Smooth muscle cell (in vitro differentiated cells): ENCODE results near the gene BCL2L11. TPM values are rescaled to one million over a fixed set of nuclear protein-coding genes. Genes with fewer than 3 reads are reported as not detected.

ENCODE experiments used
- DNase-seq: peaks from one replicate; lab custom pipeline; 2025; ENCODE audit not compliant: unreplicated experiment; lab: John Stamatoyannopoulos, UW
- H2AFZ ChIP-seq: fragments of 200-600 bp; sonication (generic); 2 replicates; pipeline ENCODE4 v1.6.0; 2016; ENCODE audit warnings: antibody characterized with exemption, low read depth, mild to moderate bottlenecking
- H3F3A ChIP-seq: fragments of 200-600 bp; sonication (generic); 2 replicates; pipeline ENCODE4 v1.6.0; 2017; ENCODE audit warnings: antibody characterized with exemption, low read depth
- H3K27ac ChIP-seq: fragments of 200-600 bp; sonication (generic); 2 replicates; pipeline ENCODE4 v1.5.1; 2016; ENCODE audit warnings: low read depth, mild to moderate bottlenecking
- H3K27me3 ChIP-seq: fragments of 200-600 bp; sonication (generic); 2 replicates; pipeline ENCODE4 v1.6.1; 2016; ENCODE audit warnings: low read depth, mild to moderate bottlenecking
- H3K36me3 ChIP-seq: fragments of 200-600 bp; sonication (generic); 2 replicates; pipeline ENCODE4 v1.5.1; 2016; ENCODE audit warnings: low read depth
- H3K4me1 ChIP-seq: fragments of 200-600 bp; sonication (generic); 2 replicates; pipeline ENCODE4 v1.5.1; 2016; ENCODE audit warnings: low read depth
- H3K4me2 ChIP-seq: fragments of 200-600 bp; sonication (generic); 2 replicates; pipeline ENCODE4 v1.6.0; 2016; ENCODE audit warnings: mild to moderate bottlenecking
- H3K4me3 ChIP-seq: fragments of 200-600 bp; sonication (generic); 2 replicates; pipeline ENCODE4 v1.5.1; 2016; ENCODE audit warnings: mild to moderate bottlenecking
- H3K79me2 ChIP-seq: fragments of 200-600 bp; sonication (generic); 2 replicates; pipeline ENCODE4 v1.6.0; 2016; ENCODE audit warnings: low read depth, mild to moderate bottlenecking
- H3K9ac ChIP-seq: fragments of 200-600 bp; sonication (generic); 2 replicates; pipeline ENCODE4 v1.6.0; 2016; ENCODE audit warnings: low read depth
- H3K9me3 ChIP-seq: fragments of 200-600 bp; sonication (generic); replicated peaks from 2 replicates; pipeline ENCODE4 v1.5.1; 2016; ENCODE audit warnings: low read depth
- H4K20me1 ChIP-seq: fragments of 200-600 bp; sonication (generic); 2 replicates; pipeline ENCODE4 v1.6.0; 2016; ENCODE audit warnings: low read depth
- CTCF ChIP-seq: fragments of 200-600 bp; sonication (generic); IDR thresholded peaks from 2 replicates; pipeline ENCODE4 v1.5.1; 2017; ENCODE audit warnings: borderline replicate concordance, mild to moderate bottlenecking, antibody characterized with exemption; ENCODE audit not compliant: insufficient read depth, poor library complexity, severe bottlenecking
- WGBS: methylation state at CpG from one replicate; pipeline ENCODE4 v1.1.7; 2016; ENCODE audit warnings: low lambda C conversion rate; 5-methylcytosine and 5-hydroxymethylcytosine counted together
- polyA plus RNA-seq: library from polyadenylated mRNA; unstranded; fragments of >200 nt; fragmentation: Nextera tagmentation; extraction: Ambion mirVana; gene quantifications from 2 replicates; pipeline ENCODE4 v1.2.1, GENCODE V29; 2016
- total RNA-seq: library from RNA; depleted of rRNA; stranded (reverse); fragments of >200 nt; gene quantifications from 2 replicates; pipeline ENCODE4 v1.2.3, GENCODE V29; 2014

Gene BCL2L11
- total and polyA plus RNA-seq, 2 experiments from 2014 or later = 4.9 to 10.0 TPM

GRCh38 chr2:111201214-111201613, 80.5 kb downstream of the BCL2L11 start:
- no peaks in the 10 kb centered on the region for H3K36me3 ChIP-seq
- TF ChIP-seq CTCF = no peak
- no peak for DNase-seq
- no peak overlapping the region for H3K9ac ChIP-seq
- H3F3A ChIP-seq = no peaks in the 10 kb centered on the region
- no peak overlapping the region for H3K4me2 ChIP-seq
- H3K4me1 ChIP-seq = no peaks in the 10 kb centered on the region
- H3K4me3 ChIP-seq = no peak overlapping the region
- no peaks in the 10 kb centered on the region for H4K20me1 ChIP-seq
- no peaks in the 10 kb centered on the region for H3K79me2 ChIP-seq
- no peak overlapping the region for H2AFZ ChIP-seq
- no peaks in the 10 kb centered on the region for H3K27me3 ChIP-seq
- no peaks in the 10 kb centered on the region for H3K9me3 ChIP-seq
- 91% methylated on average over 4 of the region's 4 CpGs for WGBS
- H3K27ac ChIP-seq = no peak overlapping the region

- no peak for TF ChIP-seq CTCF
- no peaks in the 10 kb centered on the region for H3K27me3 ChIP-seq
- H3K79me2 ChIP-seq = no peaks in the 10 kb centered on the region
- DNase-seq = no peak
- H3K27ac ChIP-seq = no peak overlapping the region
- no peak overlapping the region for H3K4me2 ChIP-seq
- no peak overlapping the region for H2AFZ ChIP-seq
- no peak overlapping the region for H3K9ac ChIP-seq
- H4K20me1 ChIP-seq = no peaks in the 10 kb centered on the region
- H3K9me3 ChIP-seq = no peaks in the 10 kb centered on the region
- WGBS = 77% methylated on average over 2 of the region's 2 CpGs
- no peaks in the 10 kb centered on the region for H3K36me3 ChIP-seq
- no peak overlapping the region for H3K4me3 ChIP-seq
- no peaks in the 10 kb centered on the region for H3F3A ChIP-seq
- H3K4me1 ChIP-seq = no peaks in the 10 kb centered on the region
Measured at GRCh38 chr2:111202266-111203040, 81.7 kb downstream of the BCL2L11 start.

- Histone ChIP-seq H3K27ac (no peak overlapping the region), H4K20me1 (peaks cover 5% of the 10 kb centered on the region)
Measured at GRCh38 chr2:111204706-111205105, 84.0 kb downstream of the BCL2L11 start.

More at GRCh38 chr2:111204706-111205105, 84.0 kb downstream of the BCL2L11 start:
- Histone ChIP-seq H3K4me1 (no peaks in the 10 kb centered on the region), H3K9me3 (no peaks in the 10 kb centered on the region), H3K4me2 (no peak overlapping the region), H3K27me3 (no peaks in the 10 kb centered on the region), H3F3A (no peaks in the 10 kb centered on the region), H3K9ac (no peak overlapping the region), H3K4me3 (no peak overlapping the region), H3K79me2 (no peaks in the 10 kb centered on the region), H3K36me3 (no peaks in the 10 kb centered on the region), H2AFZ (no peak overlapping the region)
- TF ChIP-seq CTCF = no peak
- DNase-seq = no peak
- 92% methylated on average over 2 of the region's 2 CpGs for WGBS
